HK-2 (cell line): Measurements from ENCODE around the gene ZNF236.
"Not testable (repeated sequence)": the region's sequence is repeated elsewhere in the genome, so short reads cannot be mapped to it uniquely, and the experiment has no call there.

Experiments used
- DNase-seq: peaks from one replicate; pipeline ENCODE4 v3.0.0-alpha.2; 2018; ENCODE audit not compliant: unreplicated experiment

The ZNF236 gene

GRCh38 chr18:76822506-76823160 is at the start of gene ZNF236:
ZNF236 (plus strand) TSS chr18:76822557; CDS start chr18:76822608, 51 bp downstream.
- DNase-seq, result peak; percentile 48

- no peak for DNase-seq
Observed at GRCh38 chr18:76772665-76773064, 49.7 kb upstream of the ZNF236 start.

- not testable (repeated sequence) for DNase-seq
Observed at GRCh38 chr18:76777036-76777435, 45.3 kb upstream of the ZNF236 start.

GRCh38 chr18:76783786-76784484 is 38.4 kb upstream of the ZNF236 start:
- DNase-seq, result no peak

GRCh38 chr18:76785872-76786271 is 36.5 kb upstream of the ZNF236 start:
- no peak for DNase-seq

- no peak for DNase-seq
Observed at GRCh38 chr18:76788571-76789317, 33.6 kb upstream of the ZNF236 start.

GRCh38 chr18:76791106-76791505 is 31.3 kb upstream of the ZNF236 start:
- no peak for DNase-seq

- DNase-seq, result no peak
Observed at GRCh38 chr18:76791642-76792041, 30.7 kb upstream of the ZNF236 start.

GRCh38 chr18:76794326-76794725 is 28.0 kb upstream of the ZNF236 start:
- DNase-seq, result no peak

- DNase-seq, result peak; percentile 38
Observed at GRCh38 chr18:76801567-76802505, 20.5 kb upstream of the ZNF236 start.

GRCh38 chr18:76803413-76803812 is 18.9 kb upstream of the ZNF236 start:
- DNase-seq, result no peak

GRCh38 chr18:76803814-76804213 is 18.5 kb upstream of the ZNF236 start:
- DNase-seq, result peak; percentile 42

- DNase-seq, result no peak
Observed at GRCh38 chr18:76805221-76805620, 17.1 kb upstream of the ZNF236 start.

- no peak for DNase-seq
Observed at GRCh38 chr18:76806301-76806700, 16.1 kb upstream of the ZNF236 start.

GRCh38 chr18:76808561-76808960 is 13.8 kb upstream of the ZNF236 start:
- no peak for DNase-seq

- DNase-seq, result not testable (repeated sequence)
Observed at GRCh38 chr18:76811530-76811929, 10.8 kb upstream of the ZNF236 start.

- no peak for DNase-seq
Observed at GRCh38 chr18:76814256-76814655, 8.1 kb upstream of the ZNF236 start.

- no peak for DNase-seq
Observed at GRCh38 chr18:76816127-76816526, 6.2 kb upstream of the ZNF236 start.

GRCh38 chr18:76817888-76818611 is 4.3 kb upstream of the ZNF236 start:
- no peak for DNase-seq

GRCh38 chr18:76819411-76820136 is 2.8 kb upstream of the ZNF236 start:
- DNase-seq, result no peak
